ENCODE data around the gene HDGF. TPM values are rescaled to one million over a fixed set of nuclear protein-coding genes. Genes with fewer than 3 reads are reported as not detected.
A peak's percentile ranks its signal among the peaks of the same experiment; 100 is the strongest.

HDGF gene
- total RNA-seq, 4 donors from 2014 or later, result 124 to 239 (median 167) TPM

- Histone ChIP-seq H3K27me3 (peaks cover 0 to 34% (median 0%) of the 10 kb centered on the region in 4 donors), H3K36me3 (peaks cover 0 to 8% (median 0%) of the 10 kb centered on the region in 4 donors), H3K9me3 (no peaks in the 10 kb centered on the region), H3K4me3 (peak overlapping the region; percentile 56 to 60 (median 57)), H3K4me1 (peaks cover 35 to 67% (median 62%) of the 10 kb centered on the region in 4 donors), H3K27ac (replicated peaks in 1 of 4) (peak overlapping the region; percentile 76 to 88 (median 88))
- TF ChIP-seq POLR2AphosphoS5 (IDR thresholded peaks at IDR 0.05), result peak; percentile 44 to 50
- no peak for TF ChIP-seq EP300 (IDR thresholded peaks at IDR 0.05)
- intact Hi-C loops (cut with DNase I), result no loop called here
- 3% methylated on average over 5 of the region's 29 CpGs for WGBS
- DNase-seq (ENCODE audit: extremely low spot score), result no peak
Measured at GRCh38 chr1:156704930-156705320, 46.5 kb downstream of the HDGF start.

- Histone ChIP-seq H3K27me3 (peaks cover 0 to 34% (median 0%) of the 10 kb centered on the region in 4 donors), H3K4me3 (peak overlapping the region in 3 of 4 donors; percentile 56 to 58 (median 56)), H3K36me3 (peaks cover 0 to 14% (median 0%) of the 10 kb centered on the region in 4 donors), H3K27ac (replicated peaks in 1 of 4) (peak overlapping the region in 2 of 4 donors; percentile 88), H3K9me3 (no peaks in the 10 kb centered on the region), H3K4me1 (peaks cover 29 to 60% (median 55%) of the 10 kb centered on the region in 4 donors)
- 53% methylated on average over 9 of the region's 10 CpGs for WGBS
- DNase-seq (ENCODE audit: extremely low spot score), result no peak
- intact Hi-C loops (cut with DNase I), result no loop called here
- TF ChIP-seq POLR2AphosphoS5 (IDR thresholded peaks at IDR 0.05) (no peak), CTCF (IDR thresholded peaks at IDR 0.05) (no peak), POLR2A (IDR thresholded peaks at IDR 0.05; ENCODE audit: low read depth) (no peak)
Measured at GRCh38 chr1:156704166-156704711, 47.2 kb downstream of the HDGF start.

GRCh38 chr1:156703741-156704140 lies 47.7 kb downstream of the HDGF start:
- DNase-seq (ENCODE audit: extremely low spot score), result no peak
- WGBS, result 31% methylated on average over 4 of the region's 4 CpGs
- peaks cover 0 to 34% (median 0%) of the 10 kb centered on the region in 4 donors for H3K27me3 ChIP-seq
- no peaks in the 10 kb centered on the region for H3K9me3 ChIP-seq
- TF ChIP-seq POLR2A (IDR thresholded peaks at IDR 0.05; ENCODE audit: low read depth), result no peak
- no peak for TF ChIP-seq POLR2AphosphoS5 (IDR thresholded peaks at IDR 0.05)
- TF ChIP-seq CTCF (IDR thresholded peaks at IDR 0.05), result no peak
- no peak for TF ChIP-seq EP300 (IDR thresholded peaks at IDR 0.05)
- no peak overlapping the region for H3K4me3 ChIP-seq
- intact Hi-C loops (cut with DNase I), result no loop called here
- no peak overlapping the region for H3K27ac ChIP-seq (replicated peaks in 1 of 4)
- H3K36me3 ChIP-seq, result peaks cover 0 to 19% (median 0%) of the 10 kb centered on the region in 4 donors
- peaks cover 29 to 56% (median 51%) of the 10 kb centered on the region in 4 donors for H3K4me1 ChIP-seq

GRCh38 chr1:156703336-156703735 lies 48.1 kb downstream of the HDGF start:
- Histone ChIP-seq H3K4me3 (no peak overlapping the region), H3K27ac (replicated peaks in 1 of 4) (no peak overlapping the region), H3K9me3 (no peaks in the 10 kb centered on the region), H3K4me1 (peaks cover 29 to 52% (median 50%) of the 10 kb centered on the region in 4 donors), H3K36me3 (peaks cover 0 to 19% (median 0%) of the 10 kb centered on the region in 4 donors), H3K27me3 (peaks cover 0 to 34% (median 0%) of the 10 kb centered on the region in 4 donors)
- WGBS, result 61% methylated on average over 4 of the region's 4 CpGs
- intact Hi-C loops (cut with DNase I), result no loop called here
- no peak for TF ChIP-seq CTCF (IDR thresholded peaks at IDR 0.05)
- TF ChIP-seq EP300 (IDR thresholded peaks at IDR 0.05), result no peak
- no peak for TF ChIP-seq POLR2AphosphoS5 (IDR thresholded peaks at IDR 0.05)
- TF ChIP-seq POLR2A (IDR thresholded peaks at IDR 0.05; ENCODE audit: low read depth), result no peak
- no peak for DNase-seq (ENCODE audit: extremely low spot score)

GRCh38 chr1:156700736-156701531 lies 50.5 kb downstream of the HDGF start:
- Histone ChIP-seq H3K4me1 (peaks cover 19 to 28% (median 28%) of the 10 kb centered on the region in 4 donors), H3K27ac (replicated peaks in 1 of 4) (no peak overlapping the region), H3K36me3 (peaks cover 0 to 19% (median 0%) of the 10 kb centered on the region in 4 donors), H3K4me3 (no peak overlapping the region), H3K9me3 (no peaks in the 10 kb centered on the region), H3K27me3 (peaks cover 0 to 36% (median 0%) of the 10 kb centered on the region in 4 donors)
- intact Hi-C loops (cut with DNase I), result no loop called here
- 87% methylated on average over 5 of the region's 8 CpGs for WGBS
- TF ChIP-seq POLR2AphosphoS5 (IDR thresholded peaks at IDR 0.05) (no peak), EP300 (IDR thresholded peaks at IDR 0.05) (no peak), CTCF (IDR thresholded peaks at IDR 0.05) (no peak), POLR2A (IDR thresholded peaks at IDR 0.05; ENCODE audit: low read depth) (no peak)
- no peak for DNase-seq (ENCODE audit: extremely low spot score)
